HepG2 (cell line): ENCODE results near the gene NKX1-1. TPM values are rescaled to one million over a fixed set of nuclear protein-coding genes. Genes with fewer than 3 reads are reported as not detected.

Source experiments
- ATAC-seq: fragments of 200-7000 bp; cut with Tn5 transposase; 3 replicates; pipeline ENCODE4 v1.9.1; 2020; ENCODE audit warnings: mild to moderate bottlenecking, moderate library complexity
- BruUV-seq: library from RNA; stranded (reverse); fragments of 400-500 nt; replicated peaks from 2 replicates; lab custom pipeline; 2021; lab: Mats Ljungman, UMichigan
- CTCF ChIA-PET: fragments of 300-600 bp; formaldehyde crosslinking; extraction: SDS; loops from one replicate; lab custom pipeline; 2021; ENCODE audit warnings: low total read pairs, inconsistent platforms, low intra/inter-chr PET ratio; lab: Yijun Ruan, JAX
- POLR2A ChIA-PET: fragments of 350-600 bp; sonication (Branson Sonifier 250); formaldehyde crosslinking; loops from one replicate; lab custom pipeline; 2020; ENCODE audit warnings: antibody characterized with exemption, inconsistent platforms; lab: Yijun Ruan, JAX
- DNase-seq: peaks from one replicate; pipeline ENCODE4 v3.0.0-alpha.2; 2015; ENCODE audit warnings: low spot score
- FAIRE-seq: peaks from 3 replicates; lab custom pipeline; 2011; peaks lifted over from hg19 to GRCh38; lab: Jason Lieb, UNC
- H2AFZ ChIP-seq: one replicate; pipeline ENCODE4 v1.6.1; 2011; ENCODE audit warnings: low read length, inconsistent platforms
- H3K27ac ChIP-seq: fragments of 300-600 bp; 3 replicates; pipeline ENCODE4 v1.8.0; 2011; ENCODE audit warnings: mixed run types, mild to moderate bottlenecking, mixed read lengths, low read length, inconsistent platforms; ENCODE audit not compliant: insufficient read depth; ENCODE audit errors: extremely low read length
- H3K27me3 ChIP-seq, 2 experiments: fragments of 200-600 bp in 1 of 2; 2 replicates in 1 of 2; 3 replicates in 1 of 2; pipeline versions ENCODE4 v1.6.0 to v1.8.0; 2011; ENCODE audit warnings: low read length in 2 of 2, mild to moderate bottlenecking in 2 of 2, moderate library complexity in 2 of 2, inconsistent platforms in 1 of 2; ENCODE audit not compliant: insufficient read depth in 2 of 2, control insufficient read depth in 1 of 2
- H3K36me3 ChIP-seq, 2 experiments: fragments of 200-600 bp in 1 of 2; replicated peaks in 1 of 2; 2 replicates in 1 of 2; 3 replicates in 1 of 2; pipeline versions ENCODE4 v1.5.1 to v1.8.0; 2011; ENCODE audit warnings: low read length in 2 of 2, inconsistent platforms in 1 of 2; ENCODE audit not compliant: insufficient read depth in 2 of 2, control insufficient read depth in 1 of 2
- H3K4me1 ChIP-seq: 2 replicates; pipeline ENCODE4 v1.5.1; 2012; ENCODE audit warnings: low read length, inconsistent platforms; ENCODE audit not compliant: insufficient read depth
- H3K4me2 ChIP-seq: 2 replicates; pipeline ENCODE4 v1.6.0; 2011; ENCODE audit warnings: low read depth, low read length, inconsistent platforms
- H3K4me3 ChIP-seq, 3 experiments: fragments of 200-600 bp in 1 of 3; sonication (generic), shearing (Covaris generic) in 1 of 3; replicated peaks in 1 of 3; 2 replicates each; pipeline ENCODE4 v1.5.1; 2011 to 2016; ENCODE audit warnings: low read length in 3 of 3, inconsistent platforms in 2 of 3, low read depth in 2 of 3, mild to moderate bottlenecking in 2 of 3, control low read depth in 1 of 3, mixed read lengths in 1 of 3; ENCODE audit not compliant: insufficient read depth in 1 of 3
- H3K79me2 ChIP-seq: one replicate; pipeline ENCODE4 v1.6.1; 2011; ENCODE audit warnings: low read length, inconsistent platforms; ENCODE audit not compliant: insufficient read depth
- H3K9ac ChIP-seq: 2 replicates; pipeline ENCODE4 v1.6.0; 2011; ENCODE audit warnings: mild to moderate bottlenecking, low read depth, low read length, inconsistent platforms; ENCODE audit not compliant: insufficient read depth
- H3K9me3 ChIP-seq: 2 replicates; pipeline ENCODE4 v1.5.1; 2012; ENCODE audit warnings: mild to moderate bottlenecking, low read length
- H4K20me1 ChIP-seq: 2 replicates; pipeline ENCODE4 v1.6.0; 2011; ENCODE audit warnings: inconsistent platforms, mild to moderate bottlenecking, low read length, moderate library complexity; ENCODE audit not compliant: insufficient read depth
- AGO2 ChIP-seq: fragments of 200-400 bp; formaldehyde crosslinking; optimal IDR thresholded peaks from 2 replicates; pipeline ENCODE3; 2017; ENCODE audit warnings: mild to moderate bottlenecking, low read depth, low read length, moderate library complexity
- CEBPG ChIP-seq: IDR thresholded peaks from 2 replicates; pipeline ENCODE4 v1.6.1; 2016
- IKZF1 ChIP-seq: fragments of 450-650 bp; IDR thresholded peaks from 2 replicates; pipeline ENCODE4 v1.7.1; 2016
- POLR2AphosphoS2 ChIP-seq: IDR thresholded peaks from 2 replicates; pipeline ENCODE4 v1.6.1; 2011; ENCODE audit warnings: low read depth, low read length, improper control_type of control experiment
- PPARG ChIP-seq: conservative IDR thresholded peaks from 2 replicates; pipeline ENCODE4 v1.6.1; 2016; ENCODE audit warnings: missing biosample characterization, missing genetic modification reagents
- RARG ChIP-seq: sonication (generic); formaldehyde crosslinking; IDR thresholded peaks from 2 replicates; pipeline ENCODE4 v1.4.0; 2020; ENCODE audit warnings: low read depth, mild to moderate bottlenecking, missing genetic modification reagents
- RORA ChIP-seq: sonication (generic); formaldehyde crosslinking; IDR thresholded peaks from 2 replicates; pipeline ENCODE4 v1.5.0; 2020; ENCODE audit warnings: mild to moderate bottlenecking, missing genetic modification reagents, moderate library complexity
- SCMH1 ChIP-seq: sonication (generic); formaldehyde crosslinking; IDR thresholded peaks from 2 replicates; pipeline ENCODE4 v1.9.0; 2021; ENCODE audit warnings: missing genetic modification reagents, mild to moderate bottlenecking, borderline replicate concordance
- SRSF1 ChIP-seq: fragments of 200-400 bp; formaldehyde crosslinking; optimal IDR thresholded peaks from 2 replicates; pipeline ENCODE3; 2017; ENCODE audit warnings: mild to moderate bottlenecking, low read depth, low read length, moderate library complexity
- ZBTB38 ChIP-seq: sonication (generic); formaldehyde crosslinking; IDR thresholded peaks from 2 replicates; pipeline ENCODE4 v1.5.1; 2020; ENCODE audit warnings: mild to moderate bottlenecking, missing genetic modification reagents
- ZFYVE20 ChIP-seq: sonication (generic); formaldehyde crosslinking; IDR thresholded peaks from 2 replicates; pipeline ENCODE4 v1.8.0; 2023; ENCODE audit warnings: low read depth, mild to moderate bottlenecking, moderate library complexity, missing genetic modification reagents, borderline replicate concordance
- ZNF331 ChIP-seq: sonication (generic); formaldehyde crosslinking; IDR thresholded peaks from 2 replicates; pipeline ENCODE4 v1.4.0; 2020; ENCODE audit warnings: missing genetic modification reagents
- ZNF354B ChIP-seq: sonication (generic); formaldehyde crosslinking; IDR thresholded peaks from 2 replicates; pipeline ENCODE4 v1.8.0; 2022; ENCODE audit warnings: mild to moderate bottlenecking, missing genetic modification reagents
- ZNF530 ChIP-seq: sonication (generic); formaldehyde crosslinking; IDR thresholded peaks from 2 replicates; pipeline ENCODE4 v1.5.0; 2020; ENCODE audit warnings: low read depth, mild to moderate bottlenecking, missing genetic modification reagents
- ZNF879 ChIP-seq: sonication (generic); formaldehyde crosslinking; IDR thresholded peaks from 2 replicates; pipeline ENCODE4 v1.8.1; 2023; ENCODE audit warnings: missing genetic modification reagents
- WGBS: methylation state at CpG from one replicate; pipeline ENCODE4 v1.1.6; 2017; ENCODE audit warnings: low lambda C conversion rate; 5-methylcytosine and 5-hydroxymethylcytosine counted together
- in situ Hi-C: cut with HindIII; loops from 2 replicates; pipeline ENCODE4 v1.10.0; 2017; ENCODE audit warnings: low pct_unique_long_range_greater_than_20kb; ENCODE audit not compliant: extremely low pct_ligation_motif_present
- intact Hi-C: fragments of 100-400 bp; cut with micrococcal nuclease; formaldehyde crosslinking; loops from one replicate; pipeline ENCODE4 v1.10.0; 2022; ENCODE audit not compliant: unreplicated experiment
- polyA plus RNA-seq, 8 experiments: library from polyadenylated mRNA; depleted of rRNA in 3 of 8; stranded (reverse) in 7 of 8; unstranded in 1 of 8; fragments of >200 nt; fragmentation: Illumina TruSeq in 4 of 8; extraction: Trizol in 4 of 8; gene quantifications; 2 replicates each; pipeline versions ENCODE4 v1.2.1 to v1.2.3, GENCODE V29; 2011 to 2016; ENCODE audit warnings: low read depth in 4 of 8, missing spikeins in 1 of 8, mixed read lengths in 1 of 8; ENCODE audit not compliant: insufficient read depth in 1 of 8
- total RNA-seq, 5 experiments: library from RNA; depleted of rRNA; stranded (reverse); fragments of >200 nt; fragmentation: Illumina TruSeq; extraction: Trizol; gene quantifications; 2 replicates each; pipeline ENCODE4 v1.2.3, GENCODE V29; 2016; ENCODE audit warnings: low read depth in 1 of 5
- TF ChIP-seq, protein P1 (sequence below): sonication (generic); formaldehyde crosslinking; IDR thresholded peaks from 2 replicates; pipeline ENCODE4 v1.8.1; 2023; ENCODE audit warnings: missing genetic modification reagents, mild to moderate bottlenecking, borderline replicate concordance
- TF ChIP-seq, protein P2 (sequence below): sonication (generic); formaldehyde crosslinking; IDR thresholded peaks from 2 replicates; pipeline ENCODE4 v1.4.0; 2020; ENCODE audit warnings: missing genetic modification reagents

Gene NKX1-1
- total and polyA plus RNA-seq, 2 of the 13 experiments (the other 11 are each of a cell fraction or from before 2014, with no cell fraction given), result not detected

DNA sequence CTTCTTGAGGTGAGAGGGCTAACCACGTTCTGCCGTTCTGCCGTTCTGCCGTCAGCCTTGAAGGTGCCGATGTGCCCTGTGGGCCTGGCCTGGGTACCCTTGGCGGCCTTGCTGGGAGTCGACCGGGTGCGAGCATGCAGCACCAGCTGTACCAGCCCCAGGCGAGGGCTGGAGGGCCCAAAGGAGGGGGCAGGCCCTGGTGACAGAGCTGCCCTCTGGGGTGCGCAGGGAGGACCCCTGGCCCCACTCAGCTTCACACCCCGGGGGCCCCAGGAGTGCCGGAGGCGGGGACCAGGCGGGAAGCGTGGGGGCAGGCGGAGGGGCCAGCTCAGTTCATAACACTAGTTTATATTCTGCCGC is 37.2 kb downstream of the NKX1-1 start:
- in situ Hi-C loops, result no loop called here
- WGBS, result 98% methylated on average over 7 of the region's 18 CpGs
- H3K36me3 ChIP-seq, result peaks cover 4 to 30% of the 10 kb centered on the region in 2 experiments; a peak in 4 of 5 replicates
- no peak overlapping the region for H3K4me3 ChIP-seq
- no peak for ATAC-seq
- CTCF ChIA-PET, result no interaction called here
- H3K9ac ChIP-seq, result no peak overlapping the region
- BruUV-seq, result no TSS peak
- H4K20me1 ChIP-seq, result no peaks in the 10 kb centered on the region
- H2AFZ ChIP-seq, result no peak overlapping the region
- intact Hi-C loops, result no loop called here
- no peak overlapping the region for H3K27ac ChIP-seq
- DNase-seq, result no peak
- H3K9me3 ChIP-seq, result no peaks in the 10 kb centered on the region
- no peak for TF ChIP-seq RARG (CRISPR knock-in tag)
- no peak for TF ChIP-seq SCMH1 (CRISPR knock-in tag)
- FAIRE-seq, result no peak
- no peaks in the 10 kb centered on the region for H3K79me2 ChIP-seq
- H3K27me3 ChIP-seq, result no peaks in the 10 kb centered on the region
- POLR2A ChIA-PET, result no interaction called here
- no peaks in the 10 kb centered on the region for H3K4me1 ChIP-seq
- no peak overlapping the region for H3K4me2 ChIP-seq

DNA sequence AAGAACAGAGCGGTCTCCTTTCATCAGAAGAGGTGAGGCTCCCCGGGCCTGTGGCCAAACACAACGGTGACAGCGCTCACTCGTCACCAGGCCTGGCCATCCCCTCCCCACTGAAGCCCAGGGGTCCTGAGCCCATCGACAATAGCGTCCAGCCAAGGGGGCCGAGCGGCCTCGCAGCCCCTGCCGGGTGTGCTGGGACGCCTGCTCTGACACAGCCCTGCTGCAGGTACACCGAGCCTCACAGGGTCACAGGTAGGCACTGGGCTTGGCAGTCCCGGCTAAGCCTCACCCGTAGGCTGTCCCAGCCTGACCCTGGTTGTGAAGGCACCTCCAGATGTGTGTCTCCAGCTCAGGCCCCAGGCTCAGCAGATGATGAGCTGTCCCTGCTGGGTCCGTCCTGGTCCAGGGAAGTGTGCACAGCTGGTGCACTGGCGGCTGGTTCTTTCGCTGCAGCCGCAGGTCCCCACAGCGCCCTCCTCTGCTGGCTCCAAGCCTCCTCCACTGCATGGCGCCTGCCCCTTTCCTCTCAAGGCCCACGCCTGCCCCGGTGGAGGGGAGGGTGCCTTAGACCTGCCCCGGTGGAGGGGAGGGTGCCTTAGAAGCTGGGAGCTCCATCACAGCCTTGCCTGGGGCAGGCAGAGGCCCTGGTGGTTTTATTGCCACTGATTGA is 37.7 kb downstream of the NKX1-1 start:
- no TSS peak for BruUV-seq
- no peak for FAIRE-seq
- intact Hi-C loops, result no loop called here

More for the DNA sequence above, 37.7 kb downstream of the NKX1-1 start:
- Histone ChIP-seq H3K27me3 (no peaks in the 10 kb centered on the region), H2AFZ (no peak overlapping the region), H3K4me2 (no peak overlapping the region), H3K9ac (no peak overlapping the region), H3K4me3 (no peak overlapping the region), H3K4me1 (no peaks in the 10 kb centered on the region), H3K9me3 (no peaks in the 10 kb centered on the region), H3K27ac (no peak overlapping the region), H3K79me2 (no peaks in the 10 kb centered on the region), H3K36me3 (peaks cover 4 to 25% of the 10 kb centered on the region in 2 experiments; a peak in 4 of 5 replicates), H4K20me1 (no peaks in the 10 kb centered on the region)
- in situ Hi-C loops, result no loop called here
- ATAC-seq (peak; percentile 21), DNase-seq (no peak)
- no peak for TF ChIP-seq POLR2AphosphoS2
- TF ChIP-seq, protein P1, sequence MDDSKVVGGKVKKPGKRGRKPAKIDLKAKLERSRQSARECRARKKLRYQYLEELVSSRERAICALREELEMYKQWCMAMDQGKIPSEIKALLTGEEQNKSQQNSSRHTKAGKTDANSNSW (CRISPR knock-in tag), result no peak
- TF ChIP-seq, protein P2, sequence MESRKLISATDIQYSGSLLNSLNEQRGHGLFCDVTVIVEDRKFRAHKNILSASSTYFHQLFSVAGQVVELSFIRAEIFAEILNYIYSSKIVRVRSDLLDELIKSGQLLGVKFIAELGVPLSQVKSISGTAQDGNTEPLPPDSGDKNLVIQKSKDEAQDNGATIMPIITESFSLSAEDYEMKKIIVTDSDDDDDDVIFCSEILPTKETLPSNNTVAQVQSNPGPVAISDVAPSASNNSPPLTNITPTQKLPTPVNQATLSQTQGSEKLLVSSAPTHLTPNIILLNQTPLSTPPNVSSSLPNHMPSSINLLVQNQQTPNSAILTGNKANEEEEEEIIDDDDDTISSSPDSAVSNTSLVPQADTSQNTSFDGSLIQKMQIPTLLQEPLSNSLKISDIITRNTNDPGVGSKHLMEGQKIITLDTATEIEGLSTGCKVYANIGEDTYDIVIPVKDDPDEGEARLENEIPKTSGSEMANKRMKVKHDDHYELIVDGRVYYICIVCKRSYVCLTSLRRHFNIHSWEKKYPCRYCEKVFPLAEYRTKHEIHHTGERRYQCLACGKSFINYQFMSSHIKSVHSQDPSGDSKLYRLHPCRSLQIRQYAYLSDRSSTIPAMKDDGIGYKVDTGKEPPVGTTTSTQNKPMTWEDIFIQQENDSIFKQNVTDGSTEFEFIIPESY (CRISPR knock-in tag), result peak; percentile 81
- TF ChIP-seq RORA, result no peak
- no peak for TF ChIP-seq ZFYVE20 (CRISPR knock-in tag)
- no peak for TF ChIP-seq ZNF331 (CRISPR knock-in tag)
- TF ChIP-seq ZNF354B (CRISPR knock-in tag), result no peak
- no peak for TF ChIP-seq PPARG (CRISPR knock-in tag)
- no peak for TF ChIP-seq IKZF1
- TF ChIP-seq ZBTB38 (CRISPR knock-in tag), result no peak
- TF ChIP-seq AGO2, result peak; percentile 70
- TF ChIP-seq SRSF1, result no peak
- no peak for TF ChIP-seq ZNF530 (CRISPR knock-in tag)
- TF ChIP-seq CEBPG, result no peak
- no peak for TF ChIP-seq ZNF879 (CRISPR knock-in tag)
- 96% methylated on average over 7 of the region's 24 CpGs for WGBS
- ChIA-PET CTCF (no interaction called here), POLR2A (no interaction called here)
